ENCODE measurements around the gene PAAF1. TPM values are rescaled to one million over a fixed set of nuclear protein-coding genes. Genes with fewer than 3 reads are reported as not detected.

Gene PAAF1
- total RNA-seq, 1 experiment from 2014 or later, result 13.3 TPM

DNA sequence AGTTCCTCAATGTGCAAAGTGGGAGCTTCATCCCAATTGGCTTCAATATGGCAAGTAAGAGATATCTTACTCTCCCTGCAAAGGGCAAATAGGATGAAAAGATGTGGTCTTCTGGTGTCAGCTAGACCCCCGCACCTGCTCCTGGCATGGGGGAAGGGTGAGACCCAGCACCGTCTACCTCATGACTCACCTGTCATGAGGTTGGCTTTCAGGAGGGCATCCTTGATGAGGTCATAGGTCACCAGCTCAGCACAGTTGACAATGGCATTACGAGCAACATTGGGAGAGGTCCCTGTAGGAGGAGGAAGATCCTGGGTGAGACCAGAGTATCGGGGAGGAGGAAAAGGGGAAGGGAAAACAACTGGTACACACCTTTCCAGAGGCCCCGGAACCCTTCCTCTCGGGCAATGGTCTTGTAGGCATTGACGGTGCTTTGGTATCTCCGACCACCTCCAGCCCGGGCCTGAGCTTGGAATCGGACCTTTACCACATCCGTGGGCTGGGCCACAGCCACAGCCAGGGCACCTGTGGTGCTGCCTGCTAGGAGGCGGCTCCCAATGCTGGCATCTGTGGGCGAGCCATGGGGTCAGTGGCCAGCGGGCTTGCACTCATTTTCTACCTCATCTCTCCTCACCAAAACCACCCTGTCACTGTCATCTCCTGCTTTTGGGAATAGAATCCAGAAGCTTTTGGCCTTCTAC is 99.8 kb downstream of the PAAF1 start:
- Histone ChIP-seq H3F3A (ENCODE audit: low read length, unreplicated experiment) (no peaks in the 10 kb centered on the region), H3K4me3 (ENCODE audit: low read length) (no peak overlapping the region), H3K9me2 (replicated peaks; ENCODE audit: low read length) (no peaks in the 10 kb centered on the region), H3K4me1 (ENCODE audit: insufficient read depth, low read length) (peaks cover 20% of the 10 kb centered on the region), H3K36me3 (ENCODE audit: low read depth, low read length) (peaks cover 17% of the 10 kb centered on the region), H4K20me1 (ENCODE audit: low read length) (no peaks in the 10 kb centered on the region), H3K4me2 (ENCODE audit: low read length) (no peak overlapping the region), H3K79me2 (ENCODE audit: low read length) (no peaks in the 10 kb centered on the region), H3K27ac (ENCODE audit: low read length) (no peak overlapping the region), H3K9ac (ENCODE audit: low read length) (no peak overlapping the region), H3K27me3 (ENCODE audit: low read length) (no peaks in the 10 kb centered on the region), H2AFZ (ENCODE audit: low read length) (no peak overlapping the region), H3K9me3 (ENCODE audit: low read length) (no peaks in the 10 kb centered on the region)
- ATAC-seq, result no peak
- no TSS peak for BruUV-seq (replicated peaks)
- intact Hi-C loops (cut with micrococcal nuclease), result no loop called here
- no peak for TF ChIP-seq EZH2phosphoT487 (IDR thresholded peaks at IDR 0.05; ENCODE audit: borderline replicate concordance, low read length)
- no peak for TF ChIP-seq CTCF (conservative IDR thresholded peaks at IDR 0.05; ENCODE audit: low read depth, low read length)
- no peak for TF ChIP-seq EZH2 (IDR thresholded peaks at IDR 0.05; ENCODE audit: low read length, unreplicated experiment)
- POLR2A ChIA-PET (ENCODE audit: unreplicated experiment), result interaction anchor here (0.6 kb wide), 1 partner anchor 113 kb away, joined by 5 read pairs; no protein-coding TSS in a partner anchor
- CTCF ChIA-PET, result no interaction called here
- DNase-seq, result no peak

- no peaks in the 10 kb centered on the region for H3K9me3 ChIP-seq (ENCODE audit: low read length)
- no peaks in the 10 kb centered on the region for H3F3A ChIP-seq (ENCODE audit: low read length, unreplicated experiment)
- no peak for ATAC-seq
- H3K4me3 ChIP-seq (ENCODE audit: low read length), result no peak overlapping the region
- BruUV-seq (replicated peaks), result no TSS peak
- H2AFZ ChIP-seq (ENCODE audit: low read length), result no peak overlapping the region
- no peaks in the 10 kb centered on the region for H3K27me3 ChIP-seq (ENCODE audit: low read length)
- DNase-seq, result no peak
- no peak for TF ChIP-seq EZH2phosphoT487 (IDR thresholded peaks at IDR 0.05; ENCODE audit: borderline replicate concordance, low read length)
- TF ChIP-seq EZH2 (IDR thresholded peaks at IDR 0.05; ENCODE audit: low read length, unreplicated experiment), result no peak
- TF ChIP-seq CTCF (conservative IDR thresholded peaks at IDR 0.05; ENCODE audit: low read depth, low read length), result no peak
- no peak overlapping the region for H3K4me2 ChIP-seq (ENCODE audit: low read length)
- H3K4me1 ChIP-seq (ENCODE audit: insufficient read depth, low read length), result peaks cover 30% of the 10 kb centered on the region
- POLR2A ChIA-PET (ENCODE audit: unreplicated experiment), result no interaction called here
- peaks cover 17% of the 10 kb centered on the region for H3K36me3 ChIP-seq (ENCODE audit: low read depth, low read length)
- no peak overlapping the region for H3K27ac ChIP-seq (ENCODE audit: low read length)
- no peaks in the 10 kb centered on the region for H4K20me1 ChIP-seq (ENCODE audit: low read length)
- CTCF ChIA-PET, result no interaction called here
- no peaks in the 10 kb centered on the region for H3K9me2 ChIP-seq (replicated peaks; ENCODE audit: low read length)
- intact Hi-C loops (cut with micrococcal nuclease), result no loop called here
- H3K9ac ChIP-seq (ENCODE audit: low read length), result no peak overlapping the region
- H3K79me2 ChIP-seq (ENCODE audit: low read length), result peaks cover 8% of the 10 kb centered on the region; the same call in 1 of the 2 replicates
Observed at GRCh38 chr11:73977856-73978519, 101.2 kb downstream of the PAAF1 start.

GRCh38 chr11:73978576-73979086 is 101.8 kb downstream of the PAAF1 start:
- Histone ChIP-seq H3K9me3 (ENCODE audit: low read length) (no peaks in the 10 kb centered on the region), H3K9ac (ENCODE audit: low read length) (no peak overlapping the region), H3K79me2 (ENCODE audit: low read length) (peaks cover 8% of the 10 kb centered on the region; the same call in 1 of the 2 replicates), H3F3A (ENCODE audit: low read length, unreplicated experiment) (no peaks in the 10 kb centered on the region), H3K4me1 (ENCODE audit: insufficient read depth, low read length) (peaks cover 34% of the 10 kb centered on the region), H4K20me1 (ENCODE audit: low read length) (no peaks in the 10 kb centered on the region), H3K27ac (ENCODE audit: low read length) (no peak overlapping the region), H3K36me3 (ENCODE audit: low read depth, low read length) (peaks cover 17% of the 10 kb centered on the region), H3K4me3 (ENCODE audit: low read length) (no peak overlapping the region), H2AFZ (ENCODE audit: low read length) (no peak overlapping the region), H3K4me2 (ENCODE audit: low read length) (no peak overlapping the region), H3K27me3 (ENCODE audit: low read length) (no peaks in the 10 kb centered on the region), H3K9me2 (replicated peaks; ENCODE audit: low read length) (no peaks in the 10 kb centered on the region)
- ChIA-PET POLR2A (ENCODE audit: unreplicated experiment) (no interaction called here), CTCF (no interaction called here)
- ATAC-seq, result no peak
- intact Hi-C loops (cut with micrococcal nuclease), result no loop called here
- TF ChIP-seq EZH2 (IDR thresholded peaks at IDR 0.05; ENCODE audit: low read length, unreplicated experiment), result no peak
- no peak for TF ChIP-seq CTCF (conservative IDR thresholded peaks at IDR 0.05; ENCODE audit: low read depth, low read length)
- no peak for TF ChIP-seq EZH2phosphoT487 (IDR thresholded peaks at IDR 0.05; ENCODE audit: borderline replicate concordance, low read length)
- DNase-seq, result no peak
- no TSS peak for BruUV-seq (replicated peaks)
